NCI-H2227 treated with DMSO at 0.1 percent for 48 hours (cell line): ENCODE results near the gene C10orf62.
"Not testable (repeated sequence)": the region's sequence is repeated elsewhere in the genome, so short reads cannot be mapped to it uniquely, and the experiment has no call there.

Experiments used
- DNase-seq: peaks from one replicate; lab custom pipeline; 2025; lab: John Stamatoyannopoulos, UW

The C10orf62 gene

GRCh38 chr10:97589479-97589878, at the start of gene C10orf62:
Gene C10orf62, plus strand, starts transcription at chr10:97589721. Its CDS starts 177 bp downstream, at chr10:97589898.
- no peak for DNase-seq

- no peak for DNase-seq
Measured at GRCh38 chr10:97540669-97541500, 48.6 kb upstream of the C10orf62 start.

- no peak for DNase-seq
Measured at GRCh38 chr10:97542169-97543024, 47.1 kb upstream of the C10orf62 start.

- DNase-seq = no peak
Measured at GRCh38 chr10:97543025-97543546, 46.4 kb upstream of the C10orf62 start.

- no peak for DNase-seq
Measured at GRCh38 chr10:97546456-97547270, 42.9 kb upstream of the C10orf62 start.

- no peak for DNase-seq
Measured at GRCh38 chr10:97547271-97547600, 42.3 kb upstream of the C10orf62 start.

- peak; percentile 19 for DNase-seq
Measured at GRCh38 chr10:97547962-97548361, 41.6 kb upstream of the C10orf62 start.

GRCh38 chr10:97548828-97549455, 40.6 kb upstream of the C10orf62 start:
- DNase-seq = no peak

GRCh38 chr10:97549587-97550322, 39.8 kb upstream of the C10orf62 start:
- no peak for DNase-seq

DNA sequence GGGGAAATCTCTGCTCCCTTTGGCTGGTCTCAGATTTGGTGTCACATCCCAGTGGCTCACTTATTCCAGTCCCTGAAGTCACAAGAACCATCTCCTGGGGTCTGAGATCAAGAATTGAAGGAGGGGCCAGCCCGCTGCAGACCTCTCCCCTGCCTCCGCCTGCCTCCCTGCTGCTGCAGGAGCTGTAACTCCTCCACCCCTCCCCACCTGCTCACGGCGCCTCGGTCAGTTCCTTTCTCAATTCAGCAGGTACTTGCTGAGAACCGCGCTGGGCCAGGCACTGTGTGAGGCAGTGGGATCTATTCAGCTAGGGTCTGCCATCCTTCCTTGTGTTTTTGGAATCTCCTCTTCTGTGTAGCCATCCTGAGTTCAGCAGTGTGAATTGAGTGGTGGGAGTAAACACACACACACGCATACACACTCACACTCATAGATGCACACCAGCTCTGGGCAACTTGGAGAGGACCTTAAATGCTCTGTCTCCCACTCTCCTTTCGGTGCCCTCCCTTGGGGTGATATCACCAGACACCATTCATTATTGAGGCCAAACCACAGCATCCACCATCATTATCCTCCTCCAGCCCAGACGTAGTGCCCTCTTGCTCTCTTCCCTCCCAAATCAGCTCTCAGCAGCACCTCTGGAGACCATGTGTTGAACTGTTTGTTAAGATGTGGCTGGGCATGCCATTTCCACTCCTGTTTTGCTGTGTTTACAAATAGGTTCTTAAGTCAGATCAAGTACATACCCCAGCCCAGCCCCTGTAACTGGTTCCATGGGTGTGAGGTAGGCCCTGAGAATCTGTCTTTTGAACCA, 39.0 kb upstream of the C10orf62 start:
- DNase-seq = no peak

DNA sequence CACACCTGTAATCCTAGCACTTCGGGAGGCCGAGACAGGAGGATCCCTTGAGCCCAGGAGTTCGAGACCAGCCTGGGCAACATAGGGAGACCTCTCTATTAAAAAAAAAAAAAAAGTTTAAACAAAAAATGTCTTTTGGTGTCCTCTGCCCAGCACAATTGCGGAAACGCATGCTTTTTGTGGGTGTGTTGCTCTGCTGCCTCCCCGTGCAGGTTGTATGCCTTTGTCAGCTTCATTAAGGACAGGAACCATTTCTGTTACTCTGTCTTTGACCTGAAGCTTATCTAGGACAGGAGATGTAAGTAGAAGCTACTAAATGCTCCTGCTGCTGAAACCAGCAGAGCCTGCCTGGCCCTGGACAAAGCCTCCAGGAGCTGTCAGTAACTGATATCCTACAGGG, 38.2 kb upstream of the C10orf62 start:
- DNase-seq = no peak

GRCh38 chr10:97553575-97554031, 35.9 kb upstream of the C10orf62 start:
- DNase-seq = no peak

DNA sequence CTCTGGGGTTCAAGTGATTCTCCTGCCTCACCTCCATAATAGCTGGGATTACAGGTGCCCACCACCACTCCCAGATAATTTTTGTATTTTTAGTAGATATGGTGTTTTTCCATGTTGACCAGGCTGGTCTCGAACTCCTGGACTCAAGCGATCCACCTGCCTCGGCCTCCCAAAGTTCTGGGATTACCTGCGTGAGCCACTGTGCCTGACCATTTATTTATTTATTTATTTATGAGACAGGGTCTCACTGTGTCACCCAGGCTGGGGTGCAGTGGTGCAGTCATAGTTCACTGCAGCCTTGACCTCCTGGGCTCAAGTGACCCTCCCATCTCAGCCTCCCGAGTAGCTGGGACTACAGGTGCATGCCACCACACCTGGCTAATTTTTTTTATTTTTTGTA, 35.2 kb upstream of the C10orf62 start:
- DNase-seq = not testable (repeated sequence)

GRCh38 chr10:97555541-97555940, 34.0 kb upstream of the C10orf62 start:
- not testable (repeated sequence) for DNase-seq

GRCh38 chr10:97560731-97561381, 28.7 kb upstream of the C10orf62 start:
- not testable (repeated sequence) for DNase-seq

- not testable (repeated sequence) for DNase-seq
Measured at GRCh38 chr10:97561386-97562077, 28.0 kb upstream of the C10orf62 start.

- DNase-seq = not testable (repeated sequence)
Measured at GRCh38 chr10:97562329-97562728, 27.2 kb upstream of the C10orf62 start.

- no peak for DNase-seq
Measured at GRCh38 chr10:97563337-97563736, 26.2 kb upstream of the C10orf62 start.

DNA sequence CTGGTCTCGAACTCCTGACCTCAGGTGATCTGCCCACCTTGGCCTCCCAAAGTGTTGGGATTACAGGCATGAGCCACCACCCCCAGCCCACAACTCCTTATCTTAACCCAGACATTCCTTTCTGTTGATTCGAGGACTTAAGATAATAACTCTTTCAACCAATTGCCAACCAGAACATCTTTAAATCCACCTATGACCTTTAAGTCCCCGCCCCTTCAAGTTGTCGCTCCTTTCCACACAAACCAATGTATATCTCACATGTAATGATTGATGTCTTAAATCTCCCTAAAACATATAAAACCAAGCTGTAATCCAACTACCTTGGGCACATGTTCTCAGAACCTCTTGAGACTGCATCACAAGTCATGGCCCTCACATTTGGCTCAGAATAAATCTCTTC, 24.7 kb upstream of the C10orf62 start:
- no peak for DNase-seq
